Suprapubic skin (tissue), 4 donors: ENCODE data around the gene PLA2G3. TPM values are rescaled to one million over a fixed set of nuclear protein-coding genes. Genes with fewer than 3 reads are reported as not detected.
A peak's percentile ranks its signal among the peaks of the same experiment; 100 is the strongest.

Experiments used
- DNase-seq, 2 donors: peaks; one replicate each; pipeline ENCODE4 v3.0.0-alpha.2; 2019; ENCODE audit warnings: low spot score in 2 of 2
- H3K27ac ChIP-seq: fragments of 200-600 bp; sonication (generic); one replicate; pipeline ENCODE4 v1.5.1; 2019
- H3K27me3 ChIP-seq: fragments of 200-600 bp; sonication (generic); one replicate; pipeline ENCODE4 v1.5.1; 2019
- H3K36me3 ChIP-seq: fragments of 200-600 bp; sonication (generic); one replicate; pipeline ENCODE4 v1.5.1; 2019
- H3K4me1 ChIP-seq: fragments of 200-600 bp; sonication (generic); one replicate; pipeline ENCODE4 v1.5.1; 2019
- H3K4me3 ChIP-seq: fragments of 200-600 bp; sonication (generic); one replicate; pipeline ENCODE4 v1.5.1; 2019; ENCODE audit warnings: mild to moderate bottlenecking
- H3K9me3 ChIP-seq: fragments of 200-600 bp; sonication (generic); one replicate; pipeline ENCODE4 v1.5.1; 2019
- CTCF ChIP-seq, 2 donors: fragments of 200-600 bp in 1 of 2; fragments of 450-650 bp in 1 of 2; sonication (generic) in 1 of 2; IDR thresholded peaks; one replicate each; pipeline ENCODE4 v1.5.1; 2016 to 2019; ENCODE audit warnings: antibody characterized with exemption in 2 of 2, mild to moderate bottlenecking in 1 of 2, moderate library complexity in 1 of 2
- EP300 ChIP-seq: sonication (generic); formaldehyde crosslinking; IDR thresholded peaks from one replicate; pipeline ENCODE4 v1.6.1; 2017; ENCODE audit warnings: antibody characterized with exemption
- POLR2A ChIP-seq, 2 donors: fragments of 450-650 bp; IDR thresholded peaks; one replicate each; pipeline ENCODE4 v1.6.1; 2017; ENCODE audit warnings: antibody characterized with exemption in 2 of 2, mild to moderate bottlenecking in 2 of 2, moderate library complexity in 2 of 2
- POLR2AphosphoS5 ChIP-seq, 3 donors: sonication (generic); formaldehyde crosslinking; IDR thresholded peaks; one replicate each; pipeline ENCODE4 v1.6.1; 2017; ENCODE audit warnings: antibody characterized with exemption in 3 of 3
- WGBS: methylation state at CpG from one replicate; pipeline ENCODE4 v1.1.5; 2018; 5-methylcytosine and 5-hydroxymethylcytosine counted together
- total RNA-seq, 4 donors: library from RNA; depleted of rRNA; stranded (reverse); fragments of >200 nt; gene quantifications; one replicate each; pipeline ENCODE4 v1.1.0, GENCODE V29; 2016

Gene PLA2G3, protein sequence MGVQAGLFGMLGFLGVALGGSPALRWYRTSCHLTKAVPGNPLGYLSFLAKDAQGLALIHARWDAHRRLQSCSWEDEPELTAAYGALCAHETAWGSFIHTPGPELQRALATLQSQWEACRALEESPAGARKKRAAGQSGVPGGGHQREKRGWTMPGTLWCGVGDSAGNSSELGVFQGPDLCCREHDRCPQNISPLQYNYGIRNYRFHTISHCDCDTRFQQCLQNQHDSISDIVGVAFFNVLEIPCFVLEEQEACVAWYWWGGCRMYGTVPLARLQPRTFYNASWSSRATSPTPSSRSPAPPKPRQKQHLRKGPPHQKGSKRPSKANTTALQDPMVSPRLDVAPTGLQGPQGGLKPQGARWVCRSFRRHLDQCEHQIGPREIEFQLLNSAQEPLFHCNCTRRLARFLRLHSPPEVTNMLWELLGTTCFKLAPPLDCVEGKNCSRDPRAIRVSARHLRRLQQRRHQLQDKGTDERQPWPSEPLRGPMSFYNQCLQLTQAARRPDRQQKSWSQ
- 1 to 10 TPM; 3.1 to 9.5 (median 7.6) TPM for total RNA-seq

DNA sequence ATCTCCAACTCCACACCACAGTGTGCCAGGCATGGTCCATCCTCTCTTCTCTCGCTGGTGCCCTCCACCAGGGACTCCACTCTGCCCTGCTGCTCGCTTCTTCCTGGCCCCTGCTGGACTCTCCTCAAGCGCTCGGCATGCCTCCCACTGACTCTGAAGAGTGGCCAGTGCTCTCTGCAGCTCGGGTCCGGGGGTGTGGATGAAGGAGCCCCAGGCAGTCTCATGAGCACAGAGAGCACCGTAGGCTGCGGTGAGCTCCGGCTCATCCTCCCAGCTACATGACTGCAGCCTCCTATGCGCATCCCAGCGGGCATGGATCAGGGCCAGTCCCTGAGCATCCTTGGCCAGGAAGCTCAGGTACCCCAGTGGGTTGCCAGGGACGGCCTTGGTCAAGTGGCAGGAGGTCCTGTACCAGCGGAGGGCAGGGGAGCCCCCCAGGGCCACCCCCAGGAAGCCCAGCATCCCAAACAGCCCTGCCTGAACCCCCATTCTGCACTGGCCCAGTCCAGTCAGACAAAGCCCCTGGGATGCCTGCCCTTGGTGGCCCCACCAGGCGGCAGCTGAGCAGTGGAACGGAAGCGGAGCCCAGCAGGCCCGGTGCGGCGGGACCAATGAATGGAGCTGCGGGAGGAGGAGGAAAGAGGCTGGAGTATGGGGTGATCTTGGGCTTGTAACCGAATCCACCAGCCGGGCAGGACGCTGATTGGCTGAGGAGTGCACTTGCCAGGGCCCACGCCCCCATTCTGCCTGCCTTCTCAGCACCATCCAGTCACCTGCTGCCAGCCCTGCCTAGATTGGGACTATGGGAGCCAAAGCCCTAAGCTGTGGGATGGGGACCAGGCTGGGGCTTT is at the start of gene PLA2G3:
PLA2G3 (minus strand) TSS at position 643 of the 851 bp plus-strand sequence; CDS start at position 489, 154 bp downstream.
- peaks cover 18% of the 10 kb centered on the region for H3K27me3 ChIP-seq
- H3K9me3 ChIP-seq = no peaks in the 10 kb centered on the region
- no peak within 1 kb of the TSS for H3K4me3 ChIP-seq
- H3K27ac ChIP-seq = no peak within 1 kb of the TSS
- 21% methylated on average over 18 of the region's 24 CpGs for WGBS
- H3K4me1 ChIP-seq = peaks cover 34% of the 10 kb centered on the region
- no peaks in the 10 kb centered on the region for H3K36me3 ChIP-seq
- TF ChIP-seq CTCF (IDR thresholded peaks at IDR 0.05) (no peak), POLR2AphosphoS5 (IDR thresholded peaks at IDR 0.05) (no peak), EP300 (no peak), POLR2A (IDR thresholded peaks at IDR 0.05) (no peak)
- no peak for DNase-seq

DNA sequence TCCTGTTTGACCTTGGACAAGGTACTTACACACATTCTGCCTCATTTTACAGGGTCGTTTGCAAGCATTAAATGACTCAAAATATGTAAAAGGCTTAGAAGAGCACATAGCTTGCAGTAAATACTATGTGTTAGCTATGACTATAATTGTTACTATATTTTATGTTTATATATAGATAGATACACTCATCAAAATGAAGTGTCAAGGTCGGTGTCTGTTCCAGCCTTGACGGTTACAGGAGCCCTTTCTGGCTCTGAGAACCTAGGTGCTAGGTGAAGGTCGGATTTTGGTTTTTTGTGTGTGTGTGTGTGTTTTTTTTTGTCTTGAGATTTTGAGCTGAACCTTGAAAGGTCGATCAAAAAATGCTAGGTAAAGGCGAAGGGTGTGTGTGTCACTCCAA is 47.3 kb upstream of the PLA2G3 start:
- no peak for TF ChIP-seq POLR2AphosphoS5 (IDR thresholded peaks at IDR 0.05)
- no peak for TF ChIP-seq EP300
- no peak for TF ChIP-seq POLR2A (IDR thresholded peaks at IDR 0.05)
- TF ChIP-seq CTCF (IDR thresholded peaks at IDR 0.05) = no peak
- Histone ChIP-seq H3K27ac (no peak overlapping the region), H3K9me3 (no peaks in the 10 kb centered on the region), H3K27me3 (no peaks in the 10 kb centered on the region), H3K4me1 (no peaks in the 10 kb centered on the region), H3K36me3 (peaks cover 29% of the 10 kb centered on the region), H3K4me3 (no peak overlapping the region)
- 86% methylated on average over 6 of the region's 6 CpGs for WGBS
- no peak for DNase-seq

- H3K27me3 ChIP-seq = no peaks in the 10 kb centered on the region
- H3K4me3 ChIP-seq = no peak overlapping the region
- no peak overlapping the region for H3K27ac ChIP-seq
- TF ChIP-seq POLR2A (IDR thresholded peaks at IDR 0.05) (no peak), POLR2AphosphoS5 (IDR thresholded peaks at IDR 0.05) (no peak), EP300 (no peak), CTCF (IDR thresholded peaks at IDR 0.05) (no peak)
- no peak for DNase-seq
- WGBS = 97% methylated on average over 5 of the region's 5 CpGs
- H3K9me3 ChIP-seq = no peaks in the 10 kb centered on the region
- peaks cover 23% of the 10 kb centered on the region for H3K36me3 ChIP-seq
- H3K4me1 ChIP-seq = peaks cover 1% of the 10 kb centered on the region
These were observed 44.7 kb upstream of the PLA2G3 start for GRCh38 chr22:31185056-31185455.

DNA sequence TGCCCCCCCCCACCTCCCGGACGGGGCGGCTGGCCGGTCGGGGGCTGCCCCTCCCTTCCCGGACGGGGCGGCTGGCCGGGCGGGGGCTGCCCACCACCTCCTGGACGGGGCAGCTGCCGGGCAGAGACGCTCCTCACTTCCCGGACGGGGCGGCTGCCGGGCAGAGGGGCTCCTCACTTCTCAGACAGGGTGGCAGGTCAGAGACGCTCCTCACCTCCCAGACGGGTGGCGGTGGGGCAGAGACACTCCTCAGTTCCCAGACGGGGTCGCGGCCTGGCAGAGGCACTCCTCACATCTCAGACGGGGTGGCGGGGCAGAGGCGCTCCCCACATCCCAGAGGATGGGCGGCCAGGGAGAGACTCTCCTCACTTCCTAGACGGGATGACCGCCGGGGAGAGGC is 43.7 kb upstream of the PLA2G3 start:
- Histone ChIP-seq H3K27me3 (no peaks in the 10 kb centered on the region), H3K36me3 (peaks cover 15% of the 10 kb centered on the region), H3K9me3 (no peaks in the 10 kb centered on the region), H3K4me3 (no peak overlapping the region), H3K4me1 (peaks cover 12% of the 10 kb centered on the region), H3K27ac (no peak overlapping the region)
- no peak for DNase-seq
- TF ChIP-seq EP300 (no peak), POLR2A (IDR thresholded peaks at IDR 0.05) (no peak), POLR2AphosphoS5 (IDR thresholded peaks at IDR 0.05) (no peak), CTCF (IDR thresholded peaks at IDR 0.05) (no peak)
- WGBS = 97% methylated on average over 5 of the region's 30 CpGs

GRCh38 chr22:31179345-31179744 is 39.0 kb upstream of the PLA2G3 start:
- peaks cover 3% of the 10 kb centered on the region for H3K36me3 ChIP-seq
- H3K9me3 ChIP-seq = no peaks in the 10 kb centered on the region
- WGBS = 23% methylated on average over 1 of the region's 1 CpG
- H3K4me3 ChIP-seq = no peak overlapping the region
- peak overlapping the region; percentile 36 for H3K27ac ChIP-seq
- H3K4me1 ChIP-seq = peaks cover 35% of the 10 kb centered on the region
- no peak for TF ChIP-seq POLR2A (IDR thresholded peaks at IDR 0.05)
- no peak for TF ChIP-seq CTCF (IDR thresholded peaks at IDR 0.05)
- TF ChIP-seq EP300 = no peak
- no peak for TF ChIP-seq POLR2AphosphoS5 (IDR thresholded peaks at IDR 0.05)
- peak; percentile 66 to 82 for DNase-seq
- no peaks in the 10 kb centered on the region for H3K27me3 ChIP-seq
